OCI-LY1 (cell line): ENCODE results near the gene BHLHE40.

ENCODE experiments used
- EZH2 ChIP-seq: fragments of 200-600 bp; sonication (generic), shearing (Covaris generic); IDR thresholded peaks from 2 replicates; pipeline ENCODE4 v1.8.0; 2017; ENCODE audit warnings: borderline replicate concordance, mixed run types, mild to moderate bottlenecking, antibody characterized with exemption, low read length, moderate library complexity, mixed read lengths
- TF ChIP-seq, protein P1 (sequence below): fragments of 200-600 bp; sonication (generic), shearing (Covaris generic); IDR thresholded peaks from 2 replicates; pipeline ENCODE4 v1.5.1; 2017; ENCODE audit warnings: mild to moderate bottlenecking, antibody characterized with exemption, low read length, moderate library complexity, mixed read lengths

- TF ChIP-seq, protein P1, sequence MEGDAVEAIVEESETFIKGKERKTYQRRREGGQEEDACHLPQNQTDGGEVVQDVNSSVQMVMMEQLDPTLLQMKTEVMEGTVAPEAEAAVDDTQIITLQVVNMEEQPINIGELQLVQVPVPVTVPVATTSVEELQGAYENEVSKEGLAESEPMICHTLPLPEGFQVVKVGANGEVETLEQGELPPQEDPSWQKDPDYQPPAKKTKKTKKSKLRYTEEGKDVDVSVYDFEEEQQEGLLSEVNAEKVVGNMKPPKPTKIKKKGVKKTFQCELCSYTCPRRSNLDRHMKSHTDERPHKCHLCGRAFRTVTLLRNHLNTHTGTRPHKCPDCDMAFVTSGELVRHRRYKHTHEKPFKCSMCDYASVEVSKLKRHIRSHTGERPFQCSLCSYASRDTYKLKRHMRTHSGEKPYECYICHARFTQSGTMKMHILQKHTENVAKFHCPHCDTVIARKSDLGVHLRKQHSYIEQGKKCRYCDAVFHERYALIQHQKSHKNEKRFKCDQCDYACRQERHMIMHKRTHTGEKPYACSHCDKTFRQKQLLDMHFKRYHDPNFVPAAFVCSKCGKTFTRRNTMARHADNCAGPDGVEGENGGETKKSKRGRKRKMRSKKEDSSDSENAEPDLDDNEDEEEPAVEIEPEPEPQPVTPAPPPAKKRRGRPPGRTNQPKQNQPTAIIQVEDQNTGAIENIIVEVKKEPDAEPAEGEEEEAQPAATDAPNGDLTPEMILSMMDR = no peak
- no peak for TF ChIP-seq EZH2
Observed at GRCh38 chr3:5022187-5022965, 43.1 kb downstream of the BHLHE40 start.
